ENCODE data around the gene OBI1. TPM values are rescaled to one million over a fixed set of nuclear protein-coding genes. Genes with fewer than 3 reads are reported as not detected.

OBI1 gene
- total and polyA plus RNA-seq, 9 of the 15 experiments (the other 6 are each of a cell fraction or from before 2014, with no cell fraction given): 8.7 to 18.4 (median 14.2) TPM

DNA sequence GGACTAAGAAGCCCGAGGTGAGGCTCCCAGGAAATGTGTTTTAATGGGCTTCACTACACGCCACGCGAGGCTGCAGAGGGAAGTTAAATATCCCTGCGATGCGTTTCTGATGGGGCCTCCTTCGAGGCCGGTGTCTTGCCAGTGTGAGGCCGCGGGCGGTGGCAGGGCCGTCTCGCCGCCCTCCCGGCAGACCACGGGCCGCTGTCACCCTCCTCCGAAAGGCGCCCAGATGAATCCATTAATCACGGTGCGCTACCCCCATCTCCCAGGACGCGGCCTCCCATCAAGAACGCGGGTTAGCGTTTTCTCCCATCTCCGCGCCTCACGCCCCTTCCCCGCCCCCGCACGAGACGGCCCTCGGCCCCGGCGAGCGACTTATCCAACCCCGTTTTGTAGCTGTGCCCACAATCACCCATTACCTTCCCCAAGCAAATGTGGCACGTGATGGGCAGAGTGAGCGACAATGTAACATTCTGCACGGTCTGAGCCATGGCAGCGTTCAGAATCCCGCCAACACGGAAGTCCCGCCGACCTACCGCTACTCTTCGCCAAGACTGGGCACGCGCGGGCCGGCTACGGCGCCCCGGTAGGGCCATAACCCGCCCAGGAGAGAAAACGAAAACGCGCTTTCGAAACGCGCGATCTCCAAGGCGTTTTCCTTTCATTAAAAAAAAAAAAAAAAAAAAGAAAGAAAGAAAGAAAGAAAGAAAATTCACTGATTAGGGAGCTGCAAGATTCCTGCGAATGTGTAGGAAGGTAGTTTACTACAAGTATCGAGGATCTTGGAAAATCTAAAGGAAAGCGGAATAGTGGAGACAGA is at the start of gene OBI1 (continued):
- TF ChIP-seq ZNF3 (CRISPR knock-in tag; IDR thresholded peaks at IDR 0.05): no peak
- TF ChIP-seq KLF6 (CRISPR knock-in tag; IDR thresholded peaks at IDR 0.05; ENCODE audit: borderline replicate concordance): no peak
- TF ChIP-seq ZFX (CRISPR knock-in tag; IDR thresholded peaks at IDR 0.05): peak; percentile 70
- TF ChIP-seq POLR2H (tag; IDR thresholded peaks at IDR 0.05; ENCODE audit: low read depth): 0 out of 2 replicates have a peak, but pooled peaks have one; percentile 39
- no peak for TF ChIP-seq NFE2L1 (tag; IDR thresholded peaks at IDR 0.05; ENCODE audit: borderline replicate concordance, low read depth)
- peak; percentile 54 for TF ChIP-seq HNRNPLL (IDR thresholded peaks at IDR 0.05; ENCODE audit: low read depth, low read length, poor library complexity, severe bottlenecking)
- TF ChIP-seq, protein P1, sequence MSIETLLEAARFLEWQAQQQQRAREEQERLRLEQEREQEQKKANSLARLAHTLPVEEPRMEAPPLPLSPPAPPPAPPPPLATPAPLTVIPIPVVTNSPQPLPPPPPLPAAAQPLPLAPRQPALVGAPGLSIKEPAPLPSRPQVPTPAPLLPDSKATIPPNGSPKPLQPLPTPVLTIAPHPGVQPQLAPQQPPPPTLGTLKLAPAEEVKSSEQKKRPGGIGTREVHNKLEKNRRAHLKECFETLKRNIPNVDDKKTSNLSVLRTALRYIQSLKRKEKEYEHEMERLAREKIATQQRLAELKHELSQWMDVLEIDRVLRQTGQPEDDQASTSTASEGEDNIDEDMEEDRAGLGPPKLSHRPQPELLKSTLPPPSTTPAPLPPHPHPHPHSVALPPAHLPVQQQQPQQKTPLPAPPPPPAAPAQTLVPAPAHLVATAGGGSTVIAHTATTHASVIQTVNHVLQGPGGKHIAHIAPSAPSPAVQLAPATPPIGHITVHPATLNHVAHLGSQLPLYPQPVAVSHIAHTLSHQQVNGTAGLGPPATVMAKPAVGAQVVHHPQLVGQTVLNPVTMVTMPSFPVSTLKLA (conservative IDR thresholded peaks at IDR 0.05): peak; percentile 70 to 75; a peak in 3 of 4 replicates
- no peak for TF ChIP-seq CBX8 (IDR thresholded peaks at IDR 0.05; ENCODE audit: borderline replicate concordance, extremely low read depth, low read depth, low read length, poor library complexity, severe bottlenecking)
- no peak for TF ChIP-seq FOXJ2 (tag; IDR thresholded peaks at IDR 0.05)
- peak; percentile 83 for TF ChIP-seq ELF2 (CRISPR knock-in tag; IDR thresholded peaks at IDR 0.05)
- TF ChIP-seq SIN3A (IDR thresholded peaks at IDR 0.05; ENCODE audit: borderline replicate concordance in 2 of 2, control insufficient read depth in 1 of 2, low read depth in 2 of 2, low read length in 2 of 2): peak; percentile 25 to 67; a peak in 1 of 4 replicates
- TF ChIP-seq, protein P2, sequence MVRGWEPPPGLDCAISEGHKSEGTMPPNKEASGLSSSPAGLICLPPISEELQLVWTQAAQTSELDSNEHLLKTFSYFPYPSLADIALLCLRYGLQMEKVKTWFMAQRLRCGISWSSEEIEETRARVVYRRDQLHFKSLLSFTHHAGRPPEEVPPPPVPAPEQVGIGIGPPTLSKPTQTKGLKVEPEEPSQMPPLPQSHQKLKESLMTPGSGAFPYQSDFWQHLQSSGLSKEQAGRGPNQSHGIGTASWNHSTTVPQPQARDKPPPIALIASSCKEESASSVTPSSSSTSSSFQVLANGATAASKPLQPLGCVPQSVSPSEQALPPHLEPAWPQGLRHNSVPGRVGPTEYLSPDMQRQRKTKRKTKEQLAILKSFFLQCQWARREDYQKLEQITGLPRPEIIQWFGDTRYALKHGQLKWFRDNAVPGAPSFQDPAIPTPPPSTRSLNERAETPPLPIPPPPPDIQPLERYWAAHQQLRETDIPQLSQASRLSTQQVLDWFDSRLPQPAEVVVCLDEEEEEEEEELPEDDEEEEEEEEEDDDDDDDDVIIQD (CRISPR knock-in tag; IDR thresholded peaks at IDR 0.05): no peak
- TF ChIP-seq, protein P3, sequence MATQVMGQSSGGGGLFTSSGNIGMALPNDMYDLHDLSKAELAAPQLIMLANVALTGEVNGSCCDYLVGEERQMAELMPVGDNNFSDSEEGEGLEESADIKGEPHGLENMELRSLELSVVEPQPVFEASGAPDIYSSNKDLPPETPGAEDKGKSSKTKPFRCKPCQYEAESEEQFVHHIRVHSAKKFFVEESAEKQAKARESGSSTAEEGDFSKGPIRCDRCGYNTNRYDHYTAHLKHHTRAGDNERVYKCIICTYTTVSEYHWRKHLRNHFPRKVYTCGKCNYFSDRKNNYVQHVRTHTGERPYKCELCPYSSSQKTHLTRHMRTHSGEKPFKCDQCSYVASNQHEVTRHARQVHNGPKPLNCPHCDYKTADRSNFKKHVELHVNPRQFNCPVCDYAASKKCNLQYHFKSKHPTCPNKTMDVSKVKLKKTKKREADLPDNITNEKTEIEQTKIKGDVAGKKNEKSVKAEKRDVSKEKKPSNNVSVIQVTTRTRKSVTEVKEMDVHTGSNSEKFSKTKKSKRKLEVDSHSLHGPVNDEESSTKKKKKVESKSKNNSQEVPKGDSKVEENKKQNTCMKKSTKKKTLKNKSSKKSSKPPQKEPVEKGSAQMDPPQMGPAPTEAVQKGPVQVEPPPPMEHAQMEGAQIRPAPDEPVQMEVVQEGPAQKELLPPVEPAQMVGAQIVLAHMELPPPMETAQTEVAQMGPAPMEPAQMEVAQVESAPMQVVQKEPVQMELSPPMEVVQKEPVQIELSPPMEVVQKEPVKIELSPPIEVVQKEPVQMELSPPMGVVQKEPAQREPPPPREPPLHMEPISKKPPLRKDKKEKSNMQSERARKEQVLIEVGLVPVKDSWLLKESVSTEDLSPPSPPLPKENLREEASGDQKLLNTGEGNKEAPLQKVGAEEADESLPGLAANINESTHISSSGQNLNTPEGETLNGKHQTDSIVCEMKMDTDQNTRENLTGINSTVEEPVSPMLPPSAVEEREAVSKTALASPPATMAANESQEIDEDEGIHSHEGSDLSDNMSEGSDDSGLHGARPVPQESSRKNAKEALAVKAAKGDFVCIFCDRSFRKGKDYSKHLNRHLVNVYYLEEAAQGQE (IDR thresholded peaks at IDR 0.05; ENCODE audit: borderline replicate concordance): no peak
- TF ChIP-seq, protein P3 (CRISPR knock-in tag; IDR thresholded peaks at IDR 0.05; ENCODE audit: low read depth): 0 out of 2 replicates have a peak, but pooled peaks have one; percentile 35

All from K562 (cell line).